HTERT RPE-1 (cell line): ENCODE data around the gene COPS9.

ENCODE experiments used
- in situ Hi-C: fragments of 300-500 bp; cut with MboI; formaldehyde crosslinking; loops from 4 replicates; pipeline ENCODE4 v1.14.3; 2020; ENCODE audit warnings: low sequenced_read_pairs

Gene COPS9

GRCh38 chr2:240151477-240152031 is 15.4 kb upstream of the COPS9 start:
- in situ Hi-C loops = no loop called here

GRCh38 chr2:240149943-240150784 is 14.1 kb upstream of the COPS9 start:
- in situ Hi-C loops = no loop called here

DNA sequence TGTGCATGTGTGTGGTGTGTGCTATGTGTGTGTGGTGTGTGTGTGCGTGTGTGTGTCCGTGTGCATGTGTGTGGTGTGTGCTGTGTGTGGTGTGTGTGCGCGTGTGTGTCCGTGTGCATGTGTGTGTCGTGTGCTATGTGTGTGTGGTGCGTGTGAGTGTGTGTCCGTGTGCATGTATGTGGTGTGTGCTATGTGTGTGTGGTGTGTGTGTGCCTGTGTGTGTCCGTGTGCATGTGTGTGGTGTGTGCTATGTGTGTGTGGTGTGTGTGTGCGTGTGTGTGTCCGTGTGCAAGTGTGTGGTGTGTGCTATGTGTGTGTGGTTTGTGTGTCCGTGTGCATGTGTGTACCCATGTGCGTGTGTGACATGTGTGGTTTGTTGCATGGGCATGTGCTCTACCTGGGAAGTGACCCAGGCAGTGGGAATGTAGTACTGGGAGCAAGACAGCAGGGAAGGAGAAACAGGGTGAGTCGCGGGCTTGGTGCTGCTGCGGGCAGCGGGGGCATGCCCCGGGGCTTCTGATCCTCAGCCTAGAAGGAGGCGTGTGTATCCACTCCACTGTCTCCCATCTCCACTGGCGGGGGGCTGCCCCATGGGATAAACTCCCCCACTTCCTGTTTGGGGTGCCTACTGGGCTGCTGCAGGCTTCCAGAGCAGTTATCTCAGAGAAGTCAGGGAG is 11.9 kb upstream of the COPS9 start:
- in situ Hi-C loops = no loop called here

- in situ Hi-C loops = no loop called here
Measured at GRCh38 chr2:240147382-240147781, 11.3 kb upstream of the COPS9 start.

DNA sequence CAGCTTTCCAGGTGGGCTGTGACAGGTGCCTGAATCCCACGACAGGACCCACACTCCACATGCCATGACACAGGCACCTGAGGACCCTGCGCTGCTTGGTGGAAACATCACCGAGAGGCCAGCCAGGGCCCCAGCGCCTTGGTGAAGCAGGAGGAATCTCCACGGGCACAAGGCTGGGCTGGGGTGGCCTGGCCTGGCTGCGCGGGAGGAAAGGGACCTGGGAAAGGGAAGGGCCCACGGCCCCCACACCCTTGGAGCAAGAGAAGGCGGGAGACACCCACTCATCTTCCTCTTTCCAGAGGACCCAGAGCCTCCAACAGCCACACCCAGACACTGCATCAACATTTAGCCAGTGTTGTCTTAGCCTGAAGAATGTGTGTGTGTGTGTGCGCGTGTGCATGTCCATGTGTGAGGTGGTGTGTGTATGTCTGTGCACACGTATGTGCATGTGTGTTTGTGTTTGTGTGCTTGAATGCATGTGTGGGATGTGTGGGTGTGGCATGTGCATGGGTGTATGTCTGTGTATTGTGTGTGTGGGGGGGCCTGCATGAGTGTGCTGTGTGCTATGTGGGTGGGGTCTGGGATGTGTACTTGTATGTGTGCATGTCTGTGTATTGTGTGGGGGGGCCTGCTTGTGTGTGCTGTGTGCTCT is 10.6 kb upstream of the COPS9 start:
- in situ Hi-C loops = no loop called here

GRCh38 chr2:240146141-240146561 is 10.0 kb upstream of the COPS9 start:
- in situ Hi-C loops = no loop called here

DNA sequence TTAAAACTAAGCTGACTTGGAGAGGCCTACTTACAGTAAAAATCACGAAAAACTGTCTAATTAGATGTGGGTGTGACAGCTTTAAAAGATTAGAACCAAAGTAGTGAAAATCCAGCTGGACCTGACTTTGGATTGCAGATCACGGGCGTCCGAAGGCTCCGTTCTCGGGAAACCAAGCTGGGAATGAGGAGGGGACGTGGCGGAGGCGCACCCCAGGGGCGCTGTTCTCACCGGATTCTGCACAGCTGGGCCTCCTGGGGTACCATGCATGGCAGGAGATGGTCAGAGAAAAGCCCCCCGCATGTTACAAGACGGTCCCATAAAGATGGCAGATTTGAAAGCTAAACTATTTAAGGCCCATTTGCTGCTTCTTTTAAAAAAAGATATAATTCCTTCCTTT is 9.4 kb upstream of the COPS9 start:
- in situ Hi-C loops = no loop called here

GRCh38 chr2:240144649-240145261 is 8.7 kb upstream of the COPS9 start:
- in situ Hi-C loops = no loop called here

DNA sequence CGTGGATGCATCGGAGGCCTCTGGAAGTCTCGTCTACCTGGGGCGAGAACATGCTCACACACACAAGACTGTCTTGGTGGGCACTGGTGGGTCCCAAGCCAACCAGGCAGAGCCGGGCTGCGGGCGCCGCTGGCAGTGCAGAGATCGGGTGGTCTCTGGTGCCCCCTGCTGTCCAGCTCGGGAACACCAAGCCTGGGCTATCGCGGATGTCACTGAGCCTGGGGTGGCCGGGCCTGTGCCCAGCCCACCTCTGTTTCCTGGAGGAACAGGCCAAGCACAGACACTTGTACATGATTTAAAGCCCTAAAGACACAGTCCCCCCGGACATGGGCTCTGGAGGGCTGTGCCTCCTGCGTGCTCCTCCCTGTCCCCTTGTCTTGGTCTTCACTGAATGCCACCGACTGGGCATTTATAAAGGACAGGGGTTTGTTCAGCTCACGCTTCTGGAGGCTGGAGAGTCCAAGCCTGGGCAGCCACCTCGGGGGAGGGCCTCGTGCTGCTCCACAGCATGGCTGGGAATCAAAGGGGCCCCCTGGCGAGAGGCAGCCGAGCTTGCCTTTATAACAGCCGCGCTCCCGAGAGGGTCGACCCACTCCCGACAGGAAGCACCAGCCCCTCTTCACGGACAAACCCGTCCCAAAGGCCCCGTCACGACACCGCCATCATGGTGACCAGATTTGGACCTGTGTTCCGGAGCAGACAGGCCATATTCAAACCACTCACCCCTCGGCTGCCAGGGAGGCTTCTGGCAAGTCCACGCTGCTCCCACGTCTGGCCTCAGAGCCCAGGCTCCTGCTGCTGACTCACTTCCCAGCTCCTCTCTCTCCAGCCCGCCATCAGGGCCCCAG is 7.9 kb upstream of the COPS9 start:
- in situ Hi-C loops = no loop called here

DNA sequence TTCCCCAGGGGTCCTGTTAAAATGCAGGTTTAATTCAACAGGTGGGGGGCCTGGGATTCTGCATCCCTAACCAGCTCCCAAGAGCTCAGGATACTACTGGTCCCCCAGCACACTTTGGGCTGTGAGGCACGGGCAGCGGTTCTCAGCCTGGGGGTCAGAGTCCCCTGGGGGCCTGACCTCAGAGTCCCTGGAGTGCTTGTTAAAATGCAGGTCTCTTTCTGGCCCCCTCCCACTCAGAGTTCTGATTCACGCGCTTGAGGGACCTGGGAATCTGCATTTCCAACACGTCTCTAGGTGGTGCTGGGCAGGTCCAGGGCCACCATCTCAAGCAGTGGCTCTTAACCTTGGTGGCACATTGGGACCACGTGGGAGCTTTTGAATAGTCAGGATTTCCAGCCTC is 7.2 kb upstream of the COPS9 start:
- in situ Hi-C loops = no loop called here

DNA sequence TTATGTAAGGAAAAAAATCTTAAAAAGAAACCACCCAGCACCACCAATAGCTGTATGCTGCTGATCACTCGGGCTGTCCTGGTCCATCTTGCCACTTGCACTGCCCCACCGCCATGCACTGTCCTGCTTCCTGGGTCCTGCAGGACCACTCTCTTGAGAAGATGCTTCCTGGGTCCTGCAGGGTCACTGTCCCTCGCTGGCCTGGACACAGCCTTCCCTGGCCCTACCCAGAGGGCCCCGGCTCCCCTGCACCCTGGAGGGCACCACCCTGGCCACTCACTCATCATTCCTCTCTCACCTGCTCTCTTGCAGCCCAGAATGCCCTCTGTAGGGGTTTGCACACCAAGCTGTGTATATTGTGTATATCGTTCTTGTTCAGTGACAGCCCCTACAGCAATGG is 6.8 kb upstream of the COPS9 start:
- in situ Hi-C loops = no loop called here

DNA sequence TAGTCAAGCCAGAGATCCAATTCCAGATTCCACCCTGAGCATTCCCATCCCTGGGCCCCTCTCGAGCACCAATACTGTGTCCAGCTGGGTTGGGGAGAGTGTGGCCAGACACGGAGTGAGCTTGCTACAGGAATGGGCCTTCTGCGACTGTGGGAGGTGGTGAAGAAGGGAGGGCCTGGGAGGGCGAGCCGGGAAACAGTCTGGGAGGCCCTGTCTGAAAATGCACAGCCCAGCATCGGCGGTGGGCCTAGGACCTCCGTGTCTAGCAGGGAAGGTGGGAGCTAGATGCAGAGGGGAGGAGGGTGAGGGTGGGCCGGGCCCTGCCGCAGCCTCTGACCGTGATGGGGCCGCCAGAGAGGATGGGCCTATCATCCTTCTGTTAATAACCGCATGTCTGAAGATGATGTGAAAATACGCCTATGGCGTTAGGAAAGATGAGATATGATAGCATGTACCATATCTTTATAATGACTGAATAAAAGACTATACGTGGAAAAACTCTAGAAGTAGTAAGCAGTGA is 6.2 kb upstream of the COPS9 start:
- in situ Hi-C loops = no loop called here

- in situ Hi-C loops = no loop called here
Measured at GRCh38 chr2:240141736-240142135, 5.6 kb upstream of the COPS9 start.

- in situ Hi-C loops = no loop called here
Measured at GRCh38 chr2:240140920-240141319, 4.8 kb upstream of the COPS9 start.

DNA sequence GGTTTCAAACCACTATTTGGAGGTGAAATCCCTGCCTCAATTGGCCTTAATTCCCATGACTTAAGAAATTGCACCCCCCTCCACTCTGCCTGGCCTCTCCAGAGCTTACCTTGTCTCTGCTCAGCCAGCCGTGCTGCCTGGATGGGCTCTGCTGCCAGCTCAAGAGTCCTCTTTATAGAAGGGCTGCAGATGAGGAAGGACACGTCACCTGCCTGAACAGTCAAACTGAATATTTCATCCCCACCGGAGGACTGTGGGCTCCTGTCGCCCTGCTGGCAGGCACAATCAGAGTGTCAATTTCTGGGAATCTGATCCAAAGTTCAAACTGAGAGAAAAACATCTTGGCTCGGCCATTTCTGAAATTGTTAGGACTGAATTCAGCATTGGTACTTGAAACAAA is 4.4 kb upstream of the COPS9 start, which contains the start of gene OTOS:
Gene OTOS, minus strand, starts transcription at position 148 of the 400 bp plus-strand sequence. CDS start 332 bp downstream, outside the sequence.
- in situ Hi-C loops = no loop called here

DNA sequence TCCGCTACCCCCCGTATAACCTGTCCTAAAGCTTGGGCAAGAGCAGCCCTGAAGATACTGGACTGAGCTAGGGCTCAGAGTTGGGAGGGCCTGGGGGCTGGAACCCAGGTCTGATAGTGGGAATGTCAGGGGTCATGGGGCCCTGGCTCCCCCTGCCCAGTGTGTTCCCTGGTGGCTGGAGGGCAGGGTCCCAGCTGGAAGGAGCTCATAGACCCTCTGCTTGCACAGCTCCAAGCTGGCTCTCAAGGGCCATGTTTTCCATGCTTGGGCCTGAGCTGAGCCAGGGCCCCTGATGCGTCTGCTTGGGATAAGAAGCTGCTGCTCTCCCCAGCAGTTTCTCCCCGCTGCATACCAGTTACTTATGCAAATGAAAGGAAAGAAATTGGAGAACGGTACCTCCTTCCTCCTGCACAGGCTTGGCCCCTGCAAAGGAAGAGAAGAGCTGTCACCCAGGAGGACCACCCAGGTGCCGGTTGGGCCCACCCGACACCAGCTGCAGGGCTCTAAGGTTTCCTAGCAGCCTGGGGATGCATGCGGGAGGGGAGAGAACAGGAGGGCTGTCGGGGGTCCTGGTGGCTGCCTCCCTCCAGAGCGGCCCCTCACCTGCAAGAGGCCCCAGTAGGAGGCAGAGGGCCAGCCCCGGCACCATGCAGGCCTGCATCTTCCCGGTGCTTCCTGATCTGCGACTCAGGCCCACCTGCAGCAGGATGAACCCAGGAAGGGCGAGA is 3.7 kb upstream of the COPS9 start:
- in situ Hi-C loops = no loop called here

GRCh38 chr2:240139011-240139441 is 2.9 kb upstream of the COPS9 start:
- in situ Hi-C loops = no loop called here

DNA sequence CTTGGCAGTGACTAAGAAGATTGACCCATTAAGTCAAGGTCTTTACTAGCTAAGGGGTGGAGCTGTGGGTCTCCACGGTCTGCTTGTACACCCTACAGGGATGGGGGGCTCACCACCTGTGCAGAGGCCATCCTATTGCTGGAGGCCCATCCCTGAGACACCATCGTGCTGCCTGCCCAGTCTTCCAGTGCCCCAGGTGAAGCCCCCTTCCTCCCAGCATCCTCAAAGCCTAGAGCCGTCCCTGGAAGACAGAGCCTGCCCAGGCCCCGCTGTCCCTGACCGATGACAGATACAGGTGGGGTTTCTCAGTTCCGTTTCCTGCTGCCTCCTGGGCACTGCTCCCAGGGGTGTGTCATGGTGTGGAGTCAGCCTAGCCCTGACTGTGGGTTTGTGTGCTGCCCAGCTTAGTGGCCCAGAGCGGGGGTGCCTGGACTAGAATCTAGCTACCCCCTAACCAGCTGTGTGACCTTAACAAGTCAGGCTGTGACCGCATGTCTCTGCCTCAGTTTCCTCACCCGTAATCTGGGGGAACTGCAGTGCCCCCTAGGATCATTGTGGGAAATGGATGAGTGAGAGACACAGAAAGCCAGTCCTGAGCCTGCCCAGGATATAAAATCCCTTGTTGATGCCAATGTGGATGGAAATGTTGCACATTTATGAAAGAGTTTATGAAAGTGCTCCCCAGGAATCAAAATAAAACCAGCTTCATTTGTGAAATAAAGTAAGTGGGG is 2.3 kb upstream of the COPS9 start:
- in situ Hi-C loops = no loop called here
